GM18526 (cell line): ENCODE results near the gene ZDHHC8.

Source experiments
- POLR2A ChIP-seq: IDR thresholded peaks from 3 replicates; pipeline ENCODE4 v1.6.1; 2011; ENCODE audit not compliant: insufficient read length; ENCODE audit errors: extremely low read depth

The ZDHHC8 gene

GRCh38 chr22:20169253-20169822, 37.7 kb downstream of the ZDHHC8 start:
- TF ChIP-seq POLR2A = no peak

GRCh38 chr22:20170170-20170569, 38.6 kb downstream of the ZDHHC8 start:
- TF ChIP-seq POLR2A = no peak

GRCh38 chr22:20171288-20172140, 39.9 kb downstream of the ZDHHC8 start:
- TF ChIP-seq POLR2A = no peak

GRCh38 chr22:20172141-20172613, 40.6 kb downstream of the ZDHHC8 start:
- no peak for TF ChIP-seq POLR2A

GRCh38 chr22:20173246-20173645, 41.6 kb downstream of the ZDHHC8 start:
- no peak for TF ChIP-seq POLR2A

GRCh38 chr22:20173772-20174171, 42.2 kb downstream of the ZDHHC8 start:
- TF ChIP-seq POLR2A = no peak

GRCh38 chr22:20174785-20175596, 43.4 kb downstream of the ZDHHC8 start:
- TF ChIP-seq POLR2A = no peak

GRCh38 chr22:20175597-20175900, 43.9 kb downstream of the ZDHHC8 start:
- TF ChIP-seq POLR2A = no peak

- no peak for TF ChIP-seq POLR2A
Observed at GRCh38 chr22:20176421-20177085, 44.9 kb downstream of the ZDHHC8 start.

- no peak for TF ChIP-seq POLR2A
Observed at GRCh38 chr22:20177217-20177911, 45.8 kb downstream of the ZDHHC8 start.

- no peak for TF ChIP-seq POLR2A
Observed at GRCh38 chr22:20178075-20178914, 46.7 kb downstream of the ZDHHC8 start.

GRCh38 chr22:20178915-20179227, 47.3 kb downstream of the ZDHHC8 start:
- no peak for TF ChIP-seq POLR2A

- TF ChIP-seq POLR2A = no peak
Observed at GRCh38 chr22:20179455-20180244, 48.0 kb downstream of the ZDHHC8 start.
